Heart left ventricle (tissue), 16 donors: ENCODE data around the gene LIPC. TPM values are rescaled to one million over a fixed set of nuclear protein-coding genes. Genes with fewer than 3 reads are reported as not detected.

Source experiments
- ATAC-seq, 4 donors: fragments of 200-7000 bp; cut with Tn5 transposase; one replicate each; pipeline ENCODE4 v1.9.1; 2020 to 2022; ENCODE audit warnings: moderate library complexity in 4 of 4, mild to moderate bottlenecking in 3 of 4, moderate number of reproducible peaks in 1 of 4
- DNase-seq, 5 donors: peaks; one replicate each; pipeline ENCODE4 v3.0.0-alpha.2; 2020
- H3K27ac ChIP-seq, 12 donors: fragments of 200-600 bp; sonication (generic) in 4 of 12; one replicate each; pipeline versions ENCODE4 v1.5.0 to v1.8.0; 2016 to 2022; ENCODE audit warnings: mild to moderate bottlenecking in 2 of 12
- H3K27me3 ChIP-seq, 9 donors: fragments of 200-600 bp; sonication (generic) in 2 of 9; one replicate each; pipeline versions ENCODE4 v1.5.1 to v1.8.0; 2016 to 2022; ENCODE audit warnings: mild to moderate bottlenecking in 3 of 9
- H3K36me3 ChIP-seq, 9 donors: fragments of 200-600 bp; sonication (generic) in 2 of 9; one replicate each; pipeline versions ENCODE4 v1.5.0 to v1.8.0; 2018 to 2022; ENCODE audit warnings: mild to moderate bottlenecking in 2 of 9
- H3K4me1 ChIP-seq, 12 donors: fragments of 200-600 bp; sonication (generic) in 4 of 12; one replicate each; pipeline versions ENCODE4 v1.5.0 to v1.8.0; 2016 to 2022; ENCODE audit warnings: mild to moderate bottlenecking in 3 of 12
- H3K4me3 ChIP-seq, 12 donors: fragments of 200-600 bp; sonication (generic) in 4 of 12; one replicate each; pipeline versions ENCODE4 v1.5.0 to v1.8.0; 2017 to 2022; ENCODE audit warnings: mild to moderate bottlenecking in 9 of 12, moderate library complexity in 4 of 12
- H3K9me3 ChIP-seq, 12 donors: fragments of 200-600 bp; sonication (generic) in 4 of 12; one replicate each; pipeline versions ENCODE4 v1.5.0 to v1.8.0; 2016 to 2022; ENCODE audit warnings: mild to moderate bottlenecking in 1 of 12
- CTCF ChIP-seq, 12 donors: fragments of 200-600 bp; sonication (generic) in 4 of 12; IDR thresholded peaks; one replicate each; pipeline versions ENCODE4 v1.5.0 to v1.8.0; 2018 to 2022; ENCODE audit warnings: antibody characterized with exemption in 12 of 12, mild to moderate bottlenecking in 5 of 12
- POLR2A ChIP-seq, 2 donors: fragments of 450-650 bp; IDR thresholded peaks; one replicate each; pipeline ENCODE4 v1.6.1; 2017; ENCODE audit warnings: antibody characterized with exemption in 2 of 2, mild to moderate bottlenecking in 2 of 2, moderate library complexity in 2 of 2
- WGBS, 4 donors: extraction: QIAGEN DNeasy Blood & Tissue Kit in 2 of 4; methylation state at CpG; one replicate each; pipeline versions ENCODE4 v1.1.5 to v1.1.7; 2013 to 2018; 5-methylcytosine and 5-hydroxymethylcytosine counted together
- intact Hi-C, 10 donors: fragments of 100-400 bp; cut with DNase I; formaldehyde crosslinking; loops; one replicate each; pipeline versions ENCODE4 v1.11.1 to v1.14.2; 2022
- polyA plus RNA-seq, 2 donors: library from polyadenylated mRNA; stranded (reverse); fragments of 200-250 nt; gene quantifications; one replicate each; pipeline ENCODE4 v1.2.3, GENCODE V29; 2013
- total RNA-seq, 9 donors: library from RNA; depleted of rRNA in 2 of 9; stranded (reverse); fragments of >200 nt in 2 of 9; fragmentation: NEBNext Ultra II Directional in 3 of 9; extraction: Animal tissue kit (Norgen Biotek cat#: 25700) in 3 of 9; gene quantifications; one replicate each; pipeline versions ENCODE4 v1.1.0 to v1.2.4, GENCODE V29; 2016 to 2023
- donor health status: ischemic (EF 13 %, LVEDD 7.1; RV severe dilation, severe dysfunction).
- donor health status: healthy with polysubstance abuse.
- donor health status: DM: no; HTN: yes; CAD: no.
- donor health status: DM: no; HTN: no; CAD: no.
- donor health status: ischemic (EF 25% LVEDD 6.9; RV normal size, moderate dysfunction).
- donor health status: ischemic (EF 25% LVEDD 5.7; RV mildly dilated, moderate dysfunction).
- donor health status: healthy.
- donor health status: DM: yes; HTN: yes; CAD: no.
- donor health status: ischemic (EF 35%, LVEDD 5.7; RV mildly dilated, moderate dysfunction).
- donor health status: nonischemic (EF 11% LVEDD 7.7; RV severe dilation, severe dysfunction).
- donor health status: DM: yes; HTN: yes; CAD: no.
- donor health status: PGD.
- donor health status: ischemic (EF 29% LVEDD 5.4; RV normal size, mild dysfunction).
- donor health status: nonischemic (EF 23%, LVEDD 6.1; RV moderate dilation, normal function).

The LIPC gene
- total and polyA plus RNA-seq, 11 donors = 0.10 to 1.4 (median 0.55) TPM; not detected in 1

- DNase-seq (no peak), ATAC-seq (no peak)
- intact Hi-C loops = no loop called here
- 22 to 32% (median 25%) methylated on average over 1 of the region's 1 CpG for WGBS, 4 donors
- Histone ChIP-seq H3K4me3 (no peak overlapping the region), H3K27ac (no peak overlapping the region), H3K4me1 (peaks cover 0 to 6% (median 0%) of the 10 kb centered on the region in 12 donors), H3K9me3 (no peaks in the 10 kb centered on the region), H3K27me3 (no peaks in the 10 kb centered on the region), H3K36me3 (peaks cover 0 to 20% (median 8%) of the 10 kb centered on the region in 9 donors)
- TF ChIP-seq CTCF (IDR thresholded peaks at IDR 0.05) (no peak), POLR2A (IDR thresholded peaks at IDR 0.05) (no peak)
Measured at GRCh38 chr15:58590926-58591325, 159.1 kb downstream of the LIPC start.

- DNase-seq (no peak), ATAC-seq (no peak)
- Histone ChIP-seq H3K9me3 (peaks cover 0 to 4% (median 0%) of the 10 kb centered on the region in 12 donors), H3K36me3 (peaks cover 0 to 47% (median 25%) of the 10 kb centered on the region in 9 donors), H3K4me3 (no peak overlapping the region), H3K4me1 (peaks cover 0 to 6% (median 0%) of the 10 kb centered on the region in 12 donors), H3K27me3 (no peaks in the 10 kb centered on the region), H3K27ac (no peak overlapping the region)
- WGBS, 4 donors = 51 to 97% (median 95%) methylated on average over 1 of the region's 1 CpG
- intact Hi-C loops = no loop called here
- TF ChIP-seq CTCF (IDR thresholded peaks at IDR 0.05) = no peak
- no peak for TF ChIP-seq POLR2A (IDR thresholded peaks at IDR 0.05)
Measured at GRCh38 chr15:58593870-58594269, 162.1 kb downstream of the LIPC start.

GRCh38 chr15:58594898-58595297, 163.1 kb downstream of the LIPC start:
- Histone ChIP-seq H3K36me3 (peaks cover 0 to 53% (median 27%) of the 10 kb centered on the region in 9 donors), H3K4me1 (peaks cover 0 to 4% (median 0%) of the 10 kb centered on the region in 12 donors), H3K4me3 (no peak overlapping the region), H3K9me3 (peaks cover 0 to 7% (median 0%) of the 10 kb centered on the region in 12 donors), H3K27ac (no peak overlapping the region), H3K27me3 (no peaks in the 10 kb centered on the region)
- intact Hi-C loops = no loop called here
- 98 to 100% (median 98%) methylated on average over 1 of the region's 1 CpG for WGBS, 4 donors
- DNase-seq = no peak
- TF ChIP-seq CTCF (IDR thresholded peaks at IDR 0.05) (no peak), POLR2A (IDR thresholded peaks at IDR 0.05) (no peak)
- no peak for ATAC-seq

- WGBS, 4 donors = 94 to 97% (median 97%) methylated on average over 3 of the region's 3 CpGs
- H3K4me3 ChIP-seq = no peak overlapping the region
- DNase-seq (no peak), ATAC-seq (no peak)
- H3K36me3 ChIP-seq = peaks cover 0 to 57% (median 27%) of the 10 kb centered on the region in 9 donors
- no peaks in the 10 kb centered on the region for H3K27me3 ChIP-seq
- peaks cover 0 to 7% (median 0%) of the 10 kb centered on the region in 12 donors for H3K9me3 ChIP-seq
- no peak overlapping the region for H3K27ac ChIP-seq
- intact Hi-C loops = no loop called here
- no peak for TF ChIP-seq POLR2A (IDR thresholded peaks at IDR 0.05)
- no peak for TF ChIP-seq CTCF (IDR thresholded peaks at IDR 0.05)
- H3K4me1 ChIP-seq = no peaks in the 10 kb centered on the region
Measured at GRCh38 chr15:58595516-58596263, 163.9 kb downstream of the LIPC start.
